OCI-LY1 (cell line): ENCODE results near the gene RSF1.

Source experiments
- H2AFZ ChIP-seq: fragments of 200-600 bp; sonication (generic), shearing (Covaris generic); 2 replicates; pipeline ENCODE4 v1.6.0; 2014; ENCODE audit warnings: antibody characterized with exemption, mild to moderate bottlenecking, low read length
- H3F3A ChIP-seq: fragments of 200-600 bp; sonication (generic), shearing (Covaris generic); 2 replicates; pipeline ENCODE4 v1.6.0; 2014; ENCODE audit warnings: mild to moderate bottlenecking, antibody characterized with exemption, low read length, moderate library complexity; ENCODE audit not compliant: insufficient read depth
- H3K27ac ChIP-seq: fragments of 200-600 bp; sonication (generic); 2 replicates; pipeline ENCODE4 v1.5.1; 2014; ENCODE audit warnings: low read length, mixed run types, mild to moderate bottlenecking, low read depth; ENCODE audit not compliant: poor library complexity, severe bottlenecking
- H3K27me3 ChIP-seq: fragments of 200-600 bp; sonication (generic); 2 replicates; pipeline ENCODE4 v1.6.0; 2014; ENCODE audit warnings: antibody characterized with exemption, mild to moderate bottlenecking, low read length, moderate library complexity; ENCODE audit not compliant: insufficient read depth
- H3K36me3 ChIP-seq: fragments of 200-600 bp; sonication (generic); 2 replicates; pipeline ENCODE4 v1.6.1; 2014; ENCODE audit warnings: mild to moderate bottlenecking, antibody characterized with exemption, low read length, moderate library complexity, mixed read lengths; ENCODE audit not compliant: insufficient read depth
- H3K4me1 ChIP-seq: fragments of 200-600 bp; sonication (generic); 2 replicates; pipeline ENCODE4 v1.5.1; 2014; ENCODE audit warnings: mild to moderate bottlenecking, low read length, moderate library complexity; ENCODE audit not compliant: insufficient read depth, severe bottlenecking
- H3K4me2 ChIP-seq: fragments of 200-600 bp; sonication (generic), shearing (Covaris generic); 2 replicates; pipeline ENCODE4 v1.6.1; 2014; ENCODE audit warnings: low read length
- H3K4me3 ChIP-seq: fragments of 200-600 bp; sonication (generic); 2 replicates; pipeline ENCODE4 v1.5.1; 2014; ENCODE audit warnings: low read length, low read depth, mild to moderate bottlenecking, mixed read lengths; ENCODE audit not compliant: poor library complexity, severe bottlenecking
- H3K79me2 ChIP-seq: fragments of 200-600 bp; shearing (Covaris generic); 2 replicates; pipeline ENCODE4 v1.6.1; 2016; ENCODE audit warnings: mixed run types, low read length, mixed read lengths; ENCODE audit not compliant: insufficient read depth
- H3K9ac ChIP-seq: fragments of 200-600 bp; sonication (generic), shearing (Covaris generic); 2 replicates; pipeline ENCODE4 v1.6.1; 2014; ENCODE audit warnings: mild to moderate bottlenecking, low read length, mixed read lengths
- H3K9me2 ChIP-seq: fragments of 200-600 bp; sonication (generic), shearing (Covaris generic); 2 replicates; pipeline ENCODE4 v1.6.1; 2014; ENCODE audit warnings: low read depth, mild to moderate bottlenecking, low read length, mixed read lengths
- H3K9me3 ChIP-seq: fragments of 200-600 bp; shearing (Covaris generic); 2 replicates; pipeline ENCODE4 v1.6.1; 2014; ENCODE audit warnings: low read length, mixed read lengths
- H4K20me1 ChIP-seq: fragments of 200-600 bp; sonication (generic), shearing (Covaris generic); 2 replicates; pipeline ENCODE4 v1.6.0; 2016; ENCODE audit warnings: mild to moderate bottlenecking, low read length; ENCODE audit not compliant: insufficient read depth
- EZH2 ChIP-seq: fragments of 200-600 bp; sonication (generic), shearing (Covaris generic); IDR thresholded peaks from 2 replicates; pipeline ENCODE4 v1.8.0; 2017; ENCODE audit warnings: borderline replicate concordance, mixed run types, mild to moderate bottlenecking, antibody characterized with exemption, low read length, moderate library complexity, mixed read lengths
- TF ChIP-seq, protein P1 (sequence below): fragments of 200-600 bp; sonication (generic), shearing (Covaris generic); IDR thresholded peaks from 2 replicates; pipeline ENCODE4 v1.5.1; 2017; ENCODE audit warnings: mild to moderate bottlenecking, antibody characterized with exemption, low read length, moderate library complexity, mixed read lengths

Gene RSF1

DNA sequence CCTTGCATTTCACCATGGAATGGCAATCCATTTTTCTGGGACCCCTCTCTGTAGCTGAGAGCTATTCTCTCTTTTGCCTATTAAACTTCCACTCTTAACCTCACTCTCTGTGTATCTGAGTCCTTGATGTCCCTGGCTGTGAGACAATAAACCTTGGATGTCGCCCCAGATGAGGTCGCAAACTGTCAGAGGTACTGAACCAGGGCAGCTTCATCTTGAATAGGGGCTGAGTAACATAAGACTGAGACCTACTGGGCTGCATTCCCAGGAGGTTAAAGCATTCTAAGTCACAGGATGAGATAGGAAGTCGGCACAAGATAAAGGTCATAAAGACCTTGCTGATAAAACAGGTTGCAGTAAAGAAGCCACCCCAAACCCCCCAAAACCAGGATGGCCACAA is 68.0 kb downstream of the RSF1 start:
- no peaks in the 10 kb centered on the region for H3K4me1 ChIP-seq
- H3K79me2 ChIP-seq = no peaks in the 10 kb centered on the region; the same call in 1 of the 2 replicates
- no peaks in the 10 kb centered on the region for H4K20me1 ChIP-seq
- no peak overlapping the region for H3K4me2 ChIP-seq
- H3K9me3 ChIP-seq = no peaks in the 10 kb centered on the region
- no peaks in the 10 kb centered on the region for H3K9me2 ChIP-seq
- peaks cover 31% of the 10 kb centered on the region for H3K36me3 ChIP-seq
- no peak overlapping the region for H3K4me3 ChIP-seq
- H3F3A ChIP-seq = no peaks in the 10 kb centered on the region
- no peak overlapping the region for H2AFZ ChIP-seq
- TF ChIP-seq, protein P1, sequence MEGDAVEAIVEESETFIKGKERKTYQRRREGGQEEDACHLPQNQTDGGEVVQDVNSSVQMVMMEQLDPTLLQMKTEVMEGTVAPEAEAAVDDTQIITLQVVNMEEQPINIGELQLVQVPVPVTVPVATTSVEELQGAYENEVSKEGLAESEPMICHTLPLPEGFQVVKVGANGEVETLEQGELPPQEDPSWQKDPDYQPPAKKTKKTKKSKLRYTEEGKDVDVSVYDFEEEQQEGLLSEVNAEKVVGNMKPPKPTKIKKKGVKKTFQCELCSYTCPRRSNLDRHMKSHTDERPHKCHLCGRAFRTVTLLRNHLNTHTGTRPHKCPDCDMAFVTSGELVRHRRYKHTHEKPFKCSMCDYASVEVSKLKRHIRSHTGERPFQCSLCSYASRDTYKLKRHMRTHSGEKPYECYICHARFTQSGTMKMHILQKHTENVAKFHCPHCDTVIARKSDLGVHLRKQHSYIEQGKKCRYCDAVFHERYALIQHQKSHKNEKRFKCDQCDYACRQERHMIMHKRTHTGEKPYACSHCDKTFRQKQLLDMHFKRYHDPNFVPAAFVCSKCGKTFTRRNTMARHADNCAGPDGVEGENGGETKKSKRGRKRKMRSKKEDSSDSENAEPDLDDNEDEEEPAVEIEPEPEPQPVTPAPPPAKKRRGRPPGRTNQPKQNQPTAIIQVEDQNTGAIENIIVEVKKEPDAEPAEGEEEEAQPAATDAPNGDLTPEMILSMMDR = no peak
- no peak for TF ChIP-seq EZH2
- H3K27me3 ChIP-seq = no peaks in the 10 kb centered on the region
- H3K27ac ChIP-seq = no peak overlapping the region
- H3K9ac ChIP-seq = no peak overlapping the region

DNA sequence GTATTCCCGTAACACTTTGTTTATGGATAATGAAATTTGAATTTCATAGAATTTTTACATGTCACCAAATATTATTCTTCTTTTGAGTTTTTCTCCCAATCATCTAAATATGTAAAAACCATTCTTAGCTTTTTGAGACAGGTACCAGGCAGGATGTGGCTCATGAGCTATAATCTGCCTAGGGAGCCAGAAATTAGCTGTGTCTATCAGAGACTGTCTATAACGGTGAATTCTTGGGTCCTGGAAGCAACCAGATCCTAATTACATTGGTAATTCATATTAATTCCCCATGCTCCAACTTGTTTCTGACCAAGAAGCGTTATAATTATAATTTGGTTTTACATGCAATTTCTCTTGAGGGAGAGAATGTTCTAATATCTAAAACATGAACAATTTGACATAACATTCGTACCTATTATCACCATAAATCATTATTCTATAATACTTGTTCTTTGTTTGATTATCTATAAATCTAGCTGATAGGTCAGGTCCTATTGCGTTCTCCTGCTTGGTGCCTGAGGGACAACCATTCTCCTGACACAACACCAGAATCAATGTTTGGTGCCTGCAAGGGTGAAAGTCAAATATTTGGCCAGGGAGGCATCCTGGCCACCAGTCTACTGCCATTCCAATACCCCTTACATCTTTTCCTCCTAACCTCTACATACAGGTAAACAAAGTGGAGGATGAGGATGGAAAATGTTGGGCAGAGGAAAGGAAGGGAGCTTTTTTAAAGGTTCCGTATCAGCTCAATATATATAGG is 69.9 kb downstream of the RSF1 start:
- no peaks in the 10 kb centered on the region for H3F3A ChIP-seq
- H2AFZ ChIP-seq = no peak overlapping the region
- H3K9me3 ChIP-seq = no peaks in the 10 kb centered on the region
- H3K9ac ChIP-seq = no peak overlapping the region
- no peak overlapping the region for H3K4me3 ChIP-seq
- H3K9me2 ChIP-seq = no peaks in the 10 kb centered on the region
- H4K20me1 ChIP-seq = no peaks in the 10 kb centered on the region
- no peak overlapping the region for H3K4me2 ChIP-seq
- H3K4me1 ChIP-seq = no peaks in the 10 kb centered on the region
- TF ChIP-seq, protein P1 = no peak
- TF ChIP-seq EZH2 = no peak
- no peak overlapping the region for H3K27ac ChIP-seq
- H3K27me3 ChIP-seq = no peaks in the 10 kb centered on the region
- peaks cover 23% of the 10 kb centered on the region for H3K36me3 ChIP-seq
- H3K79me2 ChIP-seq = peaks cover 4% of the 10 kb centered on the region; the same call in 1 of the 2 replicates

DNA sequence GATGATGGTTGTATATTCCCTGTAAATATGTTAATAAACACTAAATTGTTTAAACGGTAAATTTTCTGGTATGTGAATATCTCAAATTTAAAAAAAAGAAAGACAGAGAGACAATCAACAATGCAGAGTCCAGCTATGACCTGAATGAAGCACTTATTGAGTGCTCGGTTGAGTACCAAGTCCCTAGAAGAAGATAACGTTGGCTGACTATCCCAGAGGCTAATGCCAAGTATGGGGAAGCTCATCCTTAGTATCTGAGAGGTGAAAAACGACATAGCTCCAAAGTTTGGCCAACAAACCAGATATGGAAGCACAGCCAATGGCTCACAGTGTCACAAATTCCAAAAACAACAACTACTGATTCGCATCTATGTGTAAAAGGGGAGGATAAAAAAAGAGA is 71.3 kb downstream of the RSF1 start:
- Histone ChIP-seq H3F3A (no peaks in the 10 kb centered on the region), H3K27ac (no peak overlapping the region), H3K4me3 (no peak overlapping the region), H3K36me3 (peaks cover 22% of the 10 kb centered on the region), H2AFZ (no peak overlapping the region), H3K9me2 (no peaks in the 10 kb centered on the region), H3K4me2 (no peak overlapping the region), H3K27me3 (no peaks in the 10 kb centered on the region), H3K9me3 (no peaks in the 10 kb centered on the region), H3K4me1 (no peaks in the 10 kb centered on the region), H3K79me2 (peaks cover 4% of the 10 kb centered on the region; the same call in 1 of the 2 replicates), H3K9ac (no peak overlapping the region), H4K20me1 (no peaks in the 10 kb centered on the region)
- TF ChIP-seq EZH2 = no peak
- TF ChIP-seq, protein P1 = no peak
